Astrocyte (in vitro differentiated cells and primary cell): Measurements from ENCODE around the gene LGR4.

Experiments
- EZH2 ChIP-seq: IDR thresholded peaks from 2 replicates; pipeline ENCODE4 v1.6.1; 2012; ENCODE audit warnings: mild to moderate bottlenecking, low read length, inconsistent platforms; ENCODE audit not compliant: insufficient read depth
- TF ChIP-seq, protein P1 (sequence below): IDR thresholded peaks from 2 replicates; pipeline ENCODE4 v1.5.1; 2011; ENCODE audit warnings: low read depth, mild to moderate bottlenecking, inconsistent platforms, low read length, moderate library complexity; ENCODE audit not compliant: insufficient read depth

DNA sequence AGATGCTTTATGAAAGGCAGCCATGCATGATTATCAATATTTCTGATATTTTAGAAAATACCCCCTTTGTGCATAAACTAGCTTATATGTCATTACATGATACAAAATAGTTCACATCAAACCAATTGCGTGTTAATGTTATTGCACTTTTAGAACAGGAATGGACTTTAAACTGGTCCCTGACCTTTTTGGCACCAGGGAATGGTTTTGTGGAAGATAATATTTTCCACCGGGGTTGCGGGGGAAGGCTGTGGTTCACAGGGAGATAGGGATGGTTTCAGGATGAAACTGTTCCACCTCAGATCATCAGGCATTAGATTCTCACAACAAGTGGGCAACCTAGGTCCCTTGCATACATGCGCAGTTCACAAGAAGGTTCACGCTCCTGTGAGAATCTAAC is 16.5 kb upstream of the LGR4 start:
- TF ChIP-seq, protein P1, sequence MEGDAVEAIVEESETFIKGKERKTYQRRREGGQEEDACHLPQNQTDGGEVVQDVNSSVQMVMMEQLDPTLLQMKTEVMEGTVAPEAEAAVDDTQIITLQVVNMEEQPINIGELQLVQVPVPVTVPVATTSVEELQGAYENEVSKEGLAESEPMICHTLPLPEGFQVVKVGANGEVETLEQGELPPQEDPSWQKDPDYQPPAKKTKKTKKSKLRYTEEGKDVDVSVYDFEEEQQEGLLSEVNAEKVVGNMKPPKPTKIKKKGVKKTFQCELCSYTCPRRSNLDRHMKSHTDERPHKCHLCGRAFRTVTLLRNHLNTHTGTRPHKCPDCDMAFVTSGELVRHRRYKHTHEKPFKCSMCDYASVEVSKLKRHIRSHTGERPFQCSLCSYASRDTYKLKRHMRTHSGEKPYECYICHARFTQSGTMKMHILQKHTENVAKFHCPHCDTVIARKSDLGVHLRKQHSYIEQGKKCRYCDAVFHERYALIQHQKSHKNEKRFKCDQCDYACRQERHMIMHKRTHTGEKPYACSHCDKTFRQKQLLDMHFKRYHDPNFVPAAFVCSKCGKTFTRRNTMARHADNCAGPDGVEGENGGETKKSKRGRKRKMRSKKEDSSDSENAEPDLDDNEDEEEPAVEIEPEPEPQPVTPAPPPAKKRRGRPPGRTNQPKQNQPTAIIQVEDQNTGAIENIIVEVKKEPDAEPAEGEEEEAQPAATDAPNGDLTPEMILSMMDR: no peak
- TF ChIP-seq EZH2: no peak
